HG03439 (cell line): ENCODE results near the gene PRND.
"Not testable (repeated sequence)": the region's sequence is repeated elsewhere in the genome, so short reads cannot be mapped to it uniquely, and the experiment has no call there.

ENCODE experiments used
- ATAC-seq: cut with Tn5 transposase; IDR thresholded peaks from one replicate; pipeline ENCODE4 v1.9.1; 2021; ENCODE audit warnings: mild to moderate bottlenecking, moderate library complexity; ENCODE audit not compliant: unreplicated experiment

Gene PRND

GRCh38 chr20:4708036-4708435 is 13.7 kb upstream of the PRND start:
- ATAC-seq: no peak

GRCh38 chr20:4708856-4709255 is 12.9 kb upstream of the PRND start:
- no peak for ATAC-seq

GRCh38 chr20:4709261-4710105 is 12.2 kb upstream of the PRND start:
- ATAC-seq: no peak

- no peak for ATAC-seq
These were observed 11.6 kb upstream of the PRND start for GRCh38 chr20:4710106-4710475.

GRCh38 chr20:4711511-4711910 is 10.2 kb upstream of the PRND start:
- no peak for ATAC-seq

- no peak for ATAC-seq
These were observed 8.3 kb upstream of the PRND start for GRCh38 chr20:4713401-4713800.

- no peak for ATAC-seq
These were observed 6.9 kb upstream of the PRND start for GRCh38 chr20:4714818-4715217.

- ATAC-seq: no peak
These were observed 3.7 kb upstream of the PRND start for GRCh38 chr20:4717816-4718570.

GRCh38 chr20:4719190-4719589 is 2.5 kb upstream of the PRND start:
- no peak for ATAC-seq

GRCh38 chr20:4720041-4720976 is 1.4 kb upstream of the PRND start:
- ATAC-seq: peak; percentile 94

- no peak for ATAC-seq
These were observed 746 bp upstream of the PRND start for GRCh38 chr20:4720977-4721349.

- ATAC-seq: no peak
These were observed 862 bp downstream of the PRND start for GRCh38 chr20:4722571-4722970.

- ATAC-seq: no peak
These were observed 1.3 kb downstream of the PRND start for GRCh38 chr20:4722993-4723392.

GRCh38 chr20:4723553-4723952 is 1.8 kb downstream of the PRND start:
- not testable (repeated sequence) for ATAC-seq

- no peak for ATAC-seq
These were observed 3.0 kb downstream of the PRND start for GRCh38 chr20:4724459-4725262.

- ATAC-seq: no peak
These were observed 3.5 kb downstream of the PRND start for GRCh38 chr20:4725263-4725550.

GRCh38 chr20:4726710-4727397 is 5.1 kb downstream of the PRND start:
- ATAC-seq: no peak

GRCh38 chr20:4728120-4728760 is 6.5 kb downstream of the PRND start:
- no peak for ATAC-seq

GRCh38 chr20:4729265-4729664 is 7.6 kb downstream of the PRND start:
- ATAC-seq: no peak

GRCh38 chr20:4730780-4731179 is 9.1 kb downstream of the PRND start:
- no peak for ATAC-seq
